ENCODE results near the gene RNASE13. TPM values are rescaled to one million over a fixed set of nuclear protein-coding genes. Genes with fewer than 3 reads are reported as not detected.

The RNASE13 gene
- total RNA-seq, 4 donors from 2014 or later = not detected

DNA sequence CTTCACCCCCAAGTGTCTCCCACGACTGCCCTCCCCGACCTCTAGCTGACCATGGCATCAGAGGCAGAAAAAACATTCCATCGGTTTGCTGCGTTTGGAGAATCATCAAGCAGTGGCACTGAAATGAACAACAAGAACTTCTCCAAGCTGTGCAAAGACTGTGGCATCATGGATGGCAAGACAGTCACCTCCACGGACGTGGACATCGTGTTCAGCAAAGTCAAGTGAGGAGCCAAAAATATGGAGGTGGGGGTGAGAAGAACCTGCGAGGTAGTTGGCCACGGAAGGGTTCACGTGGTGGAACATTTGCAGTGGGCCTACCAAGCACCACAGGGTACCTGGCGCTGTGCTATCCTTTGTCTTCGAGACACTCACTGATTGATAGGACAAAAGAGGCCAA lies 4.1 kb downstream of the RNASE13 start:
- TF ChIP-seq, protein P1, sequence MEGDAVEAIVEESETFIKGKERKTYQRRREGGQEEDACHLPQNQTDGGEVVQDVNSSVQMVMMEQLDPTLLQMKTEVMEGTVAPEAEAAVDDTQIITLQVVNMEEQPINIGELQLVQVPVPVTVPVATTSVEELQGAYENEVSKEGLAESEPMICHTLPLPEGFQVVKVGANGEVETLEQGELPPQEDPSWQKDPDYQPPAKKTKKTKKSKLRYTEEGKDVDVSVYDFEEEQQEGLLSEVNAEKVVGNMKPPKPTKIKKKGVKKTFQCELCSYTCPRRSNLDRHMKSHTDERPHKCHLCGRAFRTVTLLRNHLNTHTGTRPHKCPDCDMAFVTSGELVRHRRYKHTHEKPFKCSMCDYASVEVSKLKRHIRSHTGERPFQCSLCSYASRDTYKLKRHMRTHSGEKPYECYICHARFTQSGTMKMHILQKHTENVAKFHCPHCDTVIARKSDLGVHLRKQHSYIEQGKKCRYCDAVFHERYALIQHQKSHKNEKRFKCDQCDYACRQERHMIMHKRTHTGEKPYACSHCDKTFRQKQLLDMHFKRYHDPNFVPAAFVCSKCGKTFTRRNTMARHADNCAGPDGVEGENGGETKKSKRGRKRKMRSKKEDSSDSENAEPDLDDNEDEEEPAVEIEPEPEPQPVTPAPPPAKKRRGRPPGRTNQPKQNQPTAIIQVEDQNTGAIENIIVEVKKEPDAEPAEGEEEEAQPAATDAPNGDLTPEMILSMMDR (IDR thresholded peaks at IDR 0.05) = no peak
- TF ChIP-seq POLR2A (IDR thresholded peaks at IDR 0.05) = no peak
- no peak overlapping the region for H3K4me3 ChIP-seq
- no peak for DNase-seq
- H3K27ac ChIP-seq = no peak overlapping the region
- no peaks in the 10 kb centered on the region for H3K9me3 ChIP-seq
- no peaks in the 10 kb centered on the region for H3K27me3 ChIP-seq
- H3K4me1 ChIP-seq = peaks cover 0 to 6% (median 3%) of the 10 kb centered on the region in 4 donors
- H3K36me3 ChIP-seq = no peaks in the 10 kb centered on the region

DNA sequence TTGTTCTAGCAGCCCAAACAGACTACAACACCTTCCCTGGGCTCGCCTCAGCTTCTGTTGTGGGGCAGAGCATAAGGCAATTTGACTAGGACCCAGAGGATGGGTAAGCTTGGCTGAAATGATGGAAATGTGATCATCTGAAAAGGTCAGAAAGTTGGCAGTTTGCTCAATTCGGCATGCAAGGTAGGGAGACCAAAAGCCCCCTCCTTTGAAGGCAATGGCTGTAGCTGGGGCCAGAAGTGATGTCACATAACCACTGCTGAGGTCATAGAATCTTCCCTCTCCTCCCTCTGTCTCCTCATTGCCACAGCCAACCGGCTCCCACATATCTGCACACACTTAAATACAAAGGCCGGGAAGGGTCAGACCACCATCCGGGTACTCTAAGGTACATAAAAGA lies 4.7 kb downstream of the RNASE13 start, which contains the start of gene TPPP2:
TSS of gene TPPP2 (plus strand) at position 301 of the 400 bp plus-strand sequence. CDS start 365 bp downstream, outside the sequence.
- H3K4me3 ChIP-seq = no peak within 1 kb of the TSS
- no peak within 1 kb of the TSS for H3K27ac ChIP-seq
- H3K27me3 ChIP-seq = no peaks in the 10 kb centered on the region
- no peak for DNase-seq
- H3K9me3 ChIP-seq = no peaks in the 10 kb centered on the region
- peaks cover 0 to 6% (median 3%) of the 10 kb centered on the region in 4 donors for H3K4me1 ChIP-seq
- no peaks in the 10 kb centered on the region for H3K36me3 ChIP-seq
- no peak for TF ChIP-seq POLR2A (IDR thresholded peaks at IDR 0.05)
- TF ChIP-seq, protein P1 (IDR thresholded peaks at IDR 0.05) = no peak

DNA sequence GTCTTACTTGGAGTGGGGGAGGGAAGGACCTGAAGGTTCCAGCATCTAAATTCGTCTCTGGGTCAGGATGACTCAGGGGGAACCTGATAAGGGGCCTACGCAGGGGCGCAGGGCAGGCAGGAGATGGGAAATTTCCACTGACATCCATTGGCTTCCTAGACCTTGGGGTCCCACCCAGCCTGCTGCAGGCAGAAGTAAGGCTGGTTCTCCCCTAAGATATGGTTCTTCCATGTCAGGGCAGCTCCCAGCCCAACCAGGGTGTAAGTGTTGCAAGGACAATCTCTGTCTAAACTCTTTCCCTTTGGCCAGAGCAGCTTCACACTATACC lies 7.7 kb downstream of the RNASE13 start:
- Histone ChIP-seq H3K4me1 (peaks cover 0 to 21% (median 3%) of the 10 kb centered on the region in 4 donors), H3K9me3 (no peaks in the 10 kb centered on the region), H3K4me3 (no peak overlapping the region), H3K36me3 (no peaks in the 10 kb centered on the region), H3K27ac (peak overlapping the region in 3 of 4 donors; percentile 77 to 86 (median 86)), H3K27me3 (no peaks in the 10 kb centered on the region)
- no peak for DNase-seq
- TF ChIP-seq POLR2A (IDR thresholded peaks at IDR 0.05) = no peak
- TF ChIP-seq, protein P1 (IDR thresholded peaks at IDR 0.05) = no peak

DNA sequence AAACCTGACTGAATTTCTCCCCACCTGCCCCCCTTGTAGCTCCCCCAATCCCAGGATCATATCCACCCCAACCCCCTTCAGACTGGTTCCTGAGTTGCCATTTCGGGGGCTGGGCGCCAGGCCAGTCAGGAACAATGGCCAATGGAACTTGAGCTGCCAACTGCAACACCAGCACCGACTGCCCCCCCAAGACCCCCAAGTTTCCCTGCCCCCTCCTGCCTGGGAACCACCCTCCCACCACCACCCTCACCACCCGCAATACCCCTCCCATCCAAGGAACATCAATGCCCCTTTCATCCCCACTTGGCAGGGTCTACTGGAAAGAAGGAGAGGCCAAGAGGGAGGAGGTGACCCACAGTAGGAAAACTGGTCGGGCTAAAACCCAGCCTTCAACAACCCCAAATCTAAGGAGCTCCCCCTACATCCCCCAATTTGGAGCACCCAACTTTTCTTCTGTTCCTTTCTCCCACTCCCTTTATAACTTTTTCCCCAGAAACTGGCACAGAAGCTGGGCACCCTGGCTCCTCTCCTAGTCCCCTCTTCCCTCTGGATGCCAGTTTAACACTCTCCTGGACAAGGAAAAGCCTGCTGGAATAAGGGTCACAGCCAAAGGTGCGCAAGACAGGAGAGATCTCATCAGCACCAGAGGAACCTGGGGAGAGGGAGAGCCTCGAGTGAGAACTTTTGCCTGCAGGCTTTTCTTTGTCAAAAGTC lies 8.2 kb downstream of the RNASE13 start:
- H3K27me3 ChIP-seq = no peaks in the 10 kb centered on the region
- H3K4me1 ChIP-seq = peaks cover 0 to 21% (median 3%) of the 10 kb centered on the region in 4 donors
- H3K9me3 ChIP-seq = no peaks in the 10 kb centered on the region
- TF ChIP-seq, protein P1 (IDR thresholded peaks at IDR 0.05) = no peak
- TF ChIP-seq POLR2A (IDR thresholded peaks at IDR 0.05) = no peak
- no peak for DNase-seq
- H3K36me3 ChIP-seq = peaks cover 0 to 5% (median 0%) of the 10 kb centered on the region in 3 donors
- H3K27ac ChIP-seq = peak overlapping the region; percentile 77 to 86 (median 82)
- H3K4me3 ChIP-seq = no peak overlapping the region

DNA sequence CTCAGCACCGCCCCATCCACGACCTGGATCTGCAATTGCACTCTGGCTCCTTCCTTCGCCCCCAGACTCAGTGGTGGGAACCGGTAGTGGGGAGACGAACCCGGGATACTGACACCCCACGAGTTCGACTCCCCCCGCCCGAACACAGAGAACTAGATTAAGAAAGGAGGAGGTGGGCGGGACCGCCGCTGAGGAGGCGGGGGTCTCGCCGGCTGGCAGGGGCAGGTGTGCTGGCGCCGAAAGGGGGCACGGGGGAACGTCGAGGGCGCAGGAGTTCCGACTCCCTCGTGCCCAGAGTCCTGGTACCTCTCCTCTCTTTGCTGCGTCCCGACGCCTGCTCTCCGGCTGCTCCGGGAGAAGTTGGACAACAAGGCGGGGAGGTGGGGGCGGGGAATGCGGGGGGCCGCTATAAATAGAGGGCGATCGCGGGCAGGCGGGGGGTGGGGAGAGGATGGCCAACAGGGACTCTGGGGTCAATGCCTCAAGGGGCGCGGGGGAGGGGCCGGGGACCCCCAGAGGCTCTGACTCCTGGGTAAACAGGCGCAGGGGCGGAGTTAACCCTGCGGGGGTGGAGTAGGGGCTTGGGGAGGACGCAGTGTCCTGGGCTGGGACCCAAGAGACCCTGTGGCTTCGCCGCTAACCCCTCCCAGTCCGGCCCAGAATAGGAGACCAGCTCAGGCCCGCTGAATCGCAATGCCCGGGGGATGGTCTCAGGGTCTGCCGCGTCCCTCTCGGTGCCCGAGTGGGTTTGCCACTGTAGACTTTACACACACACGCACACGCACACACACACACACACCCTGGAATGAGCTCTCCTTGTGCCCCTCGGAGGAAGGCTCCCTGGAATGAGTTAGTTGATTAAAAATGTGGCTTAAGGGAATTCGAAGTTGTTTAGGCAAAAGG lies 9.0 kb downstream of the RNASE13 start:
- Histone ChIP-seq H3K4me1 (peaks cover 0 to 21% (median 3%) of the 10 kb centered on the region in 4 donors), H3K27ac (peak overlapping the region; percentile 77 to 86 (median 82))

More for the DNA sequence above, 9.0 kb downstream of the RNASE13 start:
- no peaks in the 10 kb centered on the region for H3K27me3 ChIP-seq
- H3K4me3 ChIP-seq = peak overlapping the region; percentile 76 to 94 (median 81)
- TF ChIP-seq, protein P1 (IDR thresholded peaks at IDR 0.05) = peak in 1 of 6 experiments; percentile 12
- TF ChIP-seq POLR2A (IDR thresholded peaks at IDR 0.05) = no peak
- H3K9me3 ChIP-seq = no peaks in the 10 kb centered on the region
- H3K36me3 ChIP-seq = peaks cover 0 to 13% (median 0%) of the 10 kb centered on the region in 3 donors
- peak; percentile 32 to 76 (median 63) for DNase-seq

Data from Peyer's patch (tissue), 4 donors.